IPS DF 6.9 (cell line): ENCODE measurements around the gene MYBL2.

Experiments
- DNase-seq: peaks from one replicate; pipeline ENCODE4 v3.0.0-alpha.2; 2013; ENCODE audit warnings: low read depth, low spot score
- H3K27ac ChIP-seq: one replicate; pipeline ENCODE4 v1.5.1; 2013; ENCODE audit warnings: low read length, control low read depth
- H3K27me3 ChIP-seq: 2 replicates; pipeline ENCODE4 v1.6.1; 2013; ENCODE audit warnings: mild to moderate bottlenecking, low read length; ENCODE audit not compliant: control insufficient read depth, insufficient read depth
- H3K36me3 ChIP-seq: 2 replicates; pipeline ENCODE4 v1.6.1; 2013; ENCODE audit warnings: low read length; ENCODE audit not compliant: control insufficient read depth, insufficient read depth
- H3K4me1 ChIP-seq: 2 replicates; pipeline ENCODE4 v1.6.1; 2013; ENCODE audit warnings: low read length; ENCODE audit not compliant: control insufficient read depth, insufficient read depth
- H3K4me3 ChIP-seq: 2 replicates; pipeline ENCODE4 v1.5.1; 2013; ENCODE audit warnings: mild to moderate bottlenecking, low read length
- H3K9me3 ChIP-seq: 2 replicates; pipeline ENCODE4 v1.6.1; 2013; ENCODE audit warnings: low read length, inconsistent platforms; ENCODE audit not compliant: control insufficient read depth, insufficient read depth
- WGBS: extraction: QIAGEN DNeasy Blood & Tissue Kit; methylation state at CpG from one replicate; pipeline ENCODE4 v1.1.7; 2013; ENCODE audit warnings: mixed read lengths, missing lambda C conversion rate; ENCODE audit not compliant: insufficient read length, insufficient coverage; 5-methylcytosine and 5-hydroxymethylcytosine counted together

MYBL2 gene

DNA sequence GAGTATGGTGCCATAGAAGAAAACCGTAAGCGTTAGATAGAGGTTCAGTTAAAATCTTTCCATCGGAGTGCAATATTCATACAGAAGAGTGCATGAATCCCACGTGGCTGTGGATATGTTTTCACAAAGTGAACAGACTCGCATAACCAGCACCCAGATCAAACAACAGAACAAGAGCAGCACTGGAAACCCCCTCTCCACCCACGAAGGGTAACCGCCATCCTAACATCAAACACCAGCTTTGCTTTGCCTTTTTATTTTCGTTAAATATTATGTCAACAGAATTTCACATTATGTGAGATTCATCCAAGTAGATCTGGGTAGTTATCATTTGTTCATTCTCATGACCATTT lies 55.2 kb downstream of the MYBL2 start:
- 0 out of 2 replicates have a peak, but pooled peaks cover 3% of the 10 kb centered on the region for H3K36me3 ChIP-seq
- no peak for DNase-seq
- H3K4me3 ChIP-seq: no peak overlapping the region
- no peaks in the 10 kb centered on the region for H3K9me3 ChIP-seq
- H3K4me1 ChIP-seq: peaks cover 7% of the 10 kb centered on the region
- H3K27ac ChIP-seq: no peak overlapping the region
- no peaks in the 10 kb centered on the region for H3K27me3 ChIP-seq
- no CpG with 5 or more reads among the region's 8 CpGs for WGBS

DNA sequence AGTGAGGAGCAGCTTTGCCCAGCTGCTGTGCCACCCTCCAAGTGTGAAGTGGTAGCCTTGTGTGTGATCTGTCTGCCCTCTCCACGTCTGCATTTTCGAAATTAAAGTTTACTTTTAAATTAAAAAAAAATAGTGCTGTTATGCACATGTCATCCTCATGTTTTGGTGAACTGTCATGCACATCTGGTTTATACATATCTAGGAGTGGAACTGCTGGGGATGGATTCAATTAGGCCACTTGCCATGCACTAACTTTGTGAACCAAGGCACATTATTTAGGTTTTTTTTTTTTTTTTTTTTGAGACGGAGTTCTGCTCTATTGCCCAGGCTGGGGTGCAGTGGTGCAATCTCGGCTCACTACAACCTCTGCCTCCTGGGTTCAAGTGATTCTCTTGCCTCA lies 56.3 kb downstream of the MYBL2 start:
- Histone ChIP-seq H3K4me1 (peaks cover 7% of the 10 kb centered on the region), H3K4me3 (no peak overlapping the region), H3K27ac (no peak overlapping the region), H3K9me3 (no peaks in the 10 kb centered on the region), H3K27me3 (no peaks in the 10 kb centered on the region), H3K36me3 (no peaks in the 10 kb centered on the region)
- no CpG with 5 or more reads among the region's 4 CpGs for WGBS
- DNase-seq: no peak

DNA sequence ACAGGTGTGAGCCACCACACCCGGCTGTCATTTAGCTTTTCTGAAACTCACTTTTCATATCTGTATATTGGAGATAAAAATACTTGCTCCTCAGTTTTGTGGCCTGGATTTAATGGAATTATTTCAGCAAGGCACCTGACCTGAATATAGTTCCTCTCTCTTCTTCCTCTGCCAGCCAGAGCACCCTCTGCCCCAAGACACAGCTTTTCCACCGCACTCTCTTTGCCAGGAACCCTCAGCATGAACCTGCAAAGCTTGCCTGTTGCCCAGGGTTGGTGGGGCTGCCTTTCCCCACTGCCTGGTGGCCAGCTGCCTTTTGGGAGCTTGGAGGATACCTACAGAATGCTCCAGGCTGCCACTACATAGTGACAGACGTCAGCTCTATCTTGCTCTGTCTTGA lies 56.8 kb downstream of the MYBL2 start:
- Histone ChIP-seq H3K9me3 (no peaks in the 10 kb centered on the region), H3K4me1 (peaks cover 7% of the 10 kb centered on the region), H3K27me3 (no peaks in the 10 kb centered on the region), H3K4me3 (no peak overlapping the region), H3K36me3 (no peaks in the 10 kb centered on the region), H3K27ac (no peak overlapping the region)
- WGBS: no CpG with 5 or more reads among the region's 3 CpGs
- DNase-seq: no peak

GRCh38 chr20:43724383-43724782 lies 57.5 kb downstream of the MYBL2 start:
- DNase-seq: no peak
- Histone ChIP-seq H3K4me1 (peaks cover 7% of the 10 kb centered on the region), H3K4me3 (no peak overlapping the region), H3K27ac (no peak overlapping the region), H3K9me3 (no peaks in the 10 kb centered on the region), H3K27me3 (no peaks in the 10 kb centered on the region), H3K36me3 (no peaks in the 10 kb centered on the region)
- WGBS: no CpG with 5 or more reads among the region's 5 CpGs

DNA sequence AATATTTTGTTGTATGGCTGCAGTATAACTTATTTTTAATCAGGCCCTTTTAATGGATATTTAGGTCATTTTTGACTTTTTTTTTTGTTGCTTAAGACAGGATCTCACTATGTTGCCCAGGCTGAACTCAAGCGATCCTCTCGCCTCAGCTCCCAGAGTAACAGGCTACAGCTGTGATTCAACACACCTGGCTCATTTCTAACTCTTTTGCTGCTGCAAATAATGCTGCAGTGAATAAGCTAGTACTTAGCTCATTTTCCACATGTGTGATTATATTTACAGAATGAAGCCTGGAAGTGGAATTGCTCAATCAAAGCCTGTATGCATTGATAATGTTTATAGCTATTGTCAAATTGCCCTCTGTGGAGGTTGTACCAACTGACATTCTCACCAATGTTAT lies 58.8 kb downstream of the MYBL2 start:
- Histone ChIP-seq H3K27me3 (no peaks in the 10 kb centered on the region), H3K4me1 (peaks cover 7% of the 10 kb centered on the region), H3K4me3 (no peak overlapping the region), H3K9me3 (no peaks in the 10 kb centered on the region), H3K27ac (no peak overlapping the region), H3K36me3 (no peaks in the 10 kb centered on the region)
- WGBS: no CpG with 5 or more reads among the region's 2 CpGs
- DNase-seq: no peak

- Histone ChIP-seq H3K36me3 (no peaks in the 10 kb centered on the region), H3K4me3 (no peak overlapping the region), H3K27ac (no peak overlapping the region), H3K4me1 (peaks cover 5% of the 10 kb centered on the region), H3K9me3 (no peaks in the 10 kb centered on the region), H3K27me3 (no peaks in the 10 kb centered on the region)
- WGBS: no CpG with 5 or more reads among the region's 10 CpGs
- DNase-seq: no peak
Observed at GRCh38 chr20:43726333-43726732, 59.4 kb downstream of the MYBL2 start.

- no peaks in the 10 kb centered on the region for H3K27me3 ChIP-seq
- DNase-seq: no peak
- no peak within 1 kb of the TSS for H3K4me3 ChIP-seq
- WGBS: no CpG with 5 or more reads among the region's 11 CpGs
- no peaks in the 10 kb centered on the region for H3K36me3 ChIP-seq
- H3K9me3 ChIP-seq: no peaks in the 10 kb centered on the region
- H3K27ac ChIP-seq: no peak within 1 kb of the TSS
- H3K4me1 ChIP-seq: no peaks in the 10 kb centered on the region; the same call in 1 of the 2 replicates
Observed at GRCh38 chr20:43726811-43727338, 60.0 kb downstream of the MYBL2 start, which contains the start of gene GTSF1L. TSS of gene GTSF1L (minus strand) at chr20:43727002. CDS start at chr20:43726694, 308 bp downstream.

DNA sequence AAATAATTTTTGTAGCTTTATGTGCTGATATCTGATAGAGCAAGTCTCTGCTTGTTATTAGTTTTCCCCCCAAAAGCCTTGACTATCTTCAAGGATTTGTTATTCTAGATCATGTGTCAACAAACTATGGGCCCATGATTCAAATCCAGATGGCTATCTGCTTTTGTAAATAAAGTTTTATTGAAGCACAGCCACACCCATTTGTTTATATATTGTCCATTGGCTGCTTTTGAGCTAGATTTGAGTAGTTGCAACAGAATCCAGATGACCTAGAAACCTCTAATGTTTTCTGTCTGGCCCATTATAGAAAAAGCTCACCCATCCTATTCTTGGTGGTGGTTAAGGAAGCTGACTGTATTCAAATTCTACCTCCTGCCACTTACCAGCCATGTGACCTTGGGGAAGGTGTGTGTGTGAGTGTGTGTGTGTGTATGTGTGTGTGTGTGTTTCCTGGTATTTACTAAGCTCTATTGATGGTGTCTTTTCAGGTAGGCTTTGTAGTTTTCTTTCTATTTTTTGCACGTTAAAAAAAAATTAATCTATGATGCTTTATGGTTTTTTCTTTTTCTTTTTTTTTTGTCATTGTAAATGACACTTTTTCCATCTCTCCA lies 61.2 kb downstream of the MYBL2 start:
- Histone ChIP-seq H3K36me3 (no peaks in the 10 kb centered on the region), H3K4me1 (no peaks in the 10 kb centered on the region), H3K27me3 (no peaks in the 10 kb centered on the region), H3K4me3 (no peak overlapping the region), H3K27ac (no peak overlapping the region), H3K9me3 (no peaks in the 10 kb centered on the region)
- no peak for DNase-seq
- no CpG with 5 or more reads among the region's 1 CpG for WGBS

GRCh38 chr20:43728686-43729255 lies 61.9 kb downstream of the MYBL2 start:
- DNase-seq: no peak

GRCh38 chr20:43731469-43731868 lies 64.6 kb downstream of the MYBL2 start:
- Histone ChIP-seq H3K27me3 (no peaks in the 10 kb centered on the region), H3K36me3 (no peaks in the 10 kb centered on the region), H3K4me3 (no peak overlapping the region), H3K4me1 (no peaks in the 10 kb centered on the region), H3K9me3 (no peaks in the 10 kb centered on the region), H3K27ac (no peak overlapping the region)
- DNase-seq: no peak
- no CpG with 5 or more reads among the region's 7 CpGs for WGBS

More at GRCh38 chr20:43728686-43729255, 61.9 kb downstream of the MYBL2 start:
- Histone ChIP-seq H3K4me3 (no peak overlapping the region), H3K36me3 (no peaks in the 10 kb centered on the region), H3K27me3 (no peaks in the 10 kb centered on the region), H3K27ac (no peak overlapping the region), H3K4me1 (no peaks in the 10 kb centered on the region), H3K9me3 (no peaks in the 10 kb centered on the region)
- no CpG with 5 or more reads among the region's 7 CpGs for WGBS

- Histone ChIP-seq H3K27me3 (no peaks in the 10 kb centered on the region), H3K4me1 (no peaks in the 10 kb centered on the region), H3K36me3 (no peaks in the 10 kb centered on the region), H3K4me3 (no peak overlapping the region), H3K9me3 (no peaks in the 10 kb centered on the region), H3K27ac (no peak overlapping the region)
- no peak for DNase-seq
- WGBS: no CpG with 5 or more reads among the region's 5 CpGs
Observed at GRCh38 chr20:43731927-43732326, 65.0 kb downstream of the MYBL2 start.
